ENCODE data around the gene RAPGEF3.

- TF ChIP-seq CTCF (IDR thresholded peaks at IDR 0.05; ENCODE audit: low read depth, low read length) = no peak
- TF ChIP-seq POLR2A (IDR thresholded peaks at IDR 0.05; ENCODE audit: extremely low read depth, insufficient read length) = no peak
Measured at GRCh38 chr12:47791351-47791746, 32.7 kb upstream of the RAPGEF3 start.
